NCI-H2196 treated with DMSO at 0.1 percent for 48 hours (cell line): ENCODE results near the gene PICALM.
"Not testable (repeated sequence)": the region's sequence is repeated elsewhere in the genome, so short reads cannot be mapped to it uniquely, and the experiment has no call there.

ENCODE experiments used
- DNase-seq: peaks from one replicate; lab custom pipeline; 2025; ENCODE audit not compliant: unreplicated experiment; lab: John Stamatoyannopoulos, UW

The PICALM gene

GRCh38 chr11:85988780-85989179, 80.1 kb downstream of the PICALM start:
- DNase-seq: no peak

GRCh38 chr11:85977751-85978160, 91.1 kb downstream of the PICALM start:
- no peak for DNase-seq

GRCh38 chr11:85976525-85976924, 92.4 kb downstream of the PICALM start:
- DNase-seq: no peak

- DNase-seq: no peak
Observed at GRCh38 chr11:85974122-85974521, 94.8 kb downstream of the PICALM start.

- DNase-seq: no peak
Observed at GRCh38 chr11:85970593-85970992, 98.3 kb downstream of the PICALM start.

- DNase-seq: no peak
Observed at GRCh38 chr11:85967457-85967856, 101.4 kb downstream of the PICALM start.

GRCh38 chr11:85965202-85965601, 103.7 kb downstream of the PICALM start:
- no peak for DNase-seq

- DNase-seq: peak; percentile 77
Observed at GRCh38 chr11:85961930-85962363, 106.9 kb downstream of the PICALM start.

- DNase-seq: no peak
Observed at GRCh38 chr11:85961130-85961529, 107.8 kb downstream of the PICALM start.

GRCh38 chr11:85960678-85961077, 108.2 kb downstream of the PICALM start:
- no peak for DNase-seq

- no peak for DNase-seq
Observed at GRCh38 chr11:85955531-85955930, 113.4 kb downstream of the PICALM start.

- DNase-seq: no peak
Observed at GRCh38 chr11:85953491-85954143, 115.3 kb downstream of the PICALM start.

- not testable (repeated sequence) for DNase-seq
Observed at GRCh38 chr11:85952108-85952485, 116.8 kb downstream of the PICALM start.

- no peak for DNase-seq
Observed at GRCh38 chr11:85951428-85952107, 117.3 kb downstream of the PICALM start.

GRCh38 chr11:85951049-85951405, 117.9 kb downstream of the PICALM start:
- no peak for DNase-seq

GRCh38 chr11:85950317-85951048, 118.4 kb downstream of the PICALM start:
- no peak for DNase-seq

- no peak for DNase-seq
Observed at GRCh38 chr11:85949798-85950197, 119.1 kb downstream of the PICALM start.

GRCh38 chr11:85948884-85949283, 120.0 kb downstream of the PICALM start:
- DNase-seq: no peak

GRCh38 chr11:85947431-85948272, 121.2 kb downstream of the PICALM start:
- DNase-seq: no peak

- no peak for DNase-seq
Observed at GRCh38 chr11:85946221-85946620, 122.7 kb downstream of the PICALM start.

- no peak for DNase-seq
Observed at GRCh38 chr11:85945788-85946187, 123.1 kb downstream of the PICALM start.
